Coronary artery (tissue), 2 donors: ENCODE data around the gene CILP.
"Not testable (repeated sequence)": the region's sequence is repeated elsewhere in the genome, so short reads cannot be mapped to it uniquely, and the experiment has no call there.

Source experiments
- DNase-seq: peaks from one replicate; pipeline ENCODE4 v3.0.0-alpha.2; 2017; ENCODE audit warnings: low spot score
- H3K27ac ChIP-seq, 2 donors: fragments of 200-600 bp; sonication (generic); one replicate each; pipeline ENCODE4 v1.5.1; 2016 to 2019
- H3K4me3 ChIP-seq: fragments of 200-600 bp; sonication (generic); 2 replicates; pipeline ENCODE4 v1.5.1; 2016; ENCODE audit warnings: mild to moderate bottlenecking, moderate library complexity
- CTCF ChIP-seq: fragments of 200-600 bp; sonication (generic); IDR thresholded peaks from one replicate; pipeline ENCODE4 v1.5.1; 2019; ENCODE audit warnings: antibody characterized with exemption

Gene CILP

GRCh38 chr15:65195548-65195923 is 15.7 kb downstream of the CILP start:
- no peak for TF ChIP-seq CTCF
- no peak overlapping the region for H3K4me3 ChIP-seq
- H3K27ac ChIP-seq, result peak overlapping the region in 1 of 2 donors; percentile 24
- DNase-seq, result no peak

- no peak for DNase-seq
- no peak for TF ChIP-seq CTCF
- H3K4me3 ChIP-seq, result no peak overlapping the region
- peak overlapping the region in 1 of 2 donors; percentile 24 for H3K27ac ChIP-seq
Observed at GRCh38 chr15:65194826-65195547, 16.3 kb downstream of the CILP start.

- Histone ChIP-seq H3K4me3 (no peak overlapping the region), H3K27ac (no peak overlapping the region)
- no peak for DNase-seq
- no peak for TF ChIP-seq CTCF
Observed at GRCh38 chr15:65192016-65192415, 19.3 kb downstream of the CILP start.

GRCh38 chr15:65189102-65189740 is 22.1 kb downstream of the CILP start:
- DNase-seq, result no peak
- peak; percentile 31 for TF ChIP-seq CTCF
- Histone ChIP-seq H3K27ac (no peak overlapping the region), H3K4me3 (no peak overlapping the region)

GRCh38 chr15:65188472-65188871 is 22.8 kb downstream of the CILP start:
- H3K27ac ChIP-seq, result not testable (repeated sequence)

GRCh38 chr15:65184868-65185717 is 26.2 kb downstream of the CILP start, which contains the start of gene CLPX:
TSS of gene CLPX (minus strand) at chr15:65185342. CDS start at chr15:65185153, 189 bp downstream.
- DNase-seq, result peak; percentile 94
- no peak for TF ChIP-seq CTCF
- Histone ChIP-seq H3K4me3 (peak within 1 kb of the TSS; percentile 85), H3K27ac (peak within 1 kb of the TSS; percentile 94 to 96)

More at GRCh38 chr15:65188472-65188871, 22.8 kb downstream of the CILP start:
- not testable (repeated sequence) for H3K4me3 ChIP-seq, DNase-seq

GRCh38 chr15:65184305-65184867 is 26.9 kb downstream of the CILP start:
- TF ChIP-seq CTCF, result no peak
- Histone ChIP-seq H3K27ac (peak overlapping the region; percentile 94 to 96), H3K4me3 (peak overlapping the region; percentile 85)
- DNase-seq, result peak; percentile 83
